ENCODE results near the gene HEATR3.
"Not testable (repeated sequence)": the region's sequence is repeated elsewhere in the genome, so short reads cannot be mapped to it uniquely, and the experiment has no call there.

Gene HEATR3

GRCh38 chr16:50102051-50102746 lies 36.4 kb downstream of the HEATR3 start:
- no peak for DNase-seq

- no peak for DNase-seq
Measured at GRCh38 chr16:50103764-50104163, 38.0 kb downstream of the HEATR3 start.

GRCh38 chr16:50114357-50115129 lies 48.8 kb downstream of the HEATR3 start:
- DNase-seq = no peak

- no peak for DNase-seq
Measured at GRCh38 chr16:50120711-50121110, 54.9 kb downstream of the HEATR3 start.

GRCh38 chr16:50121278-50121677 lies 55.5 kb downstream of the HEATR3 start:
- no peak for DNase-seq

- DNase-seq = peak; percentile 9
Measured at GRCh38 chr16:50121721-50122445, 56.1 kb downstream of the HEATR3 start.

GRCh38 chr16:50123417-50123816 lies 57.6 kb downstream of the HEATR3 start:
- DNase-seq = no peak

- no peak for DNase-seq
Measured at GRCh38 chr16:50124769-50125168, 59.0 kb downstream of the HEATR3 start.

- DNase-seq = no peak
Measured at GRCh38 chr16:50126183-50126582, 60.4 kb downstream of the HEATR3 start.

GRCh38 chr16:50132571-50132970 lies 66.8 kb downstream of the HEATR3 start:
- not testable (repeated sequence) for DNase-seq

- DNase-seq = no peak
Measured at GRCh38 chr16:50133214-50133613, 67.4 kb downstream of the HEATR3 start.

- no peak for DNase-seq
Measured at GRCh38 chr16:50136399-50136798, 70.6 kb downstream of the HEATR3 start.

GRCh38 chr16:50137268-50137667 lies 71.5 kb downstream of the HEATR3 start:
- DNase-seq = no peak

GRCh38 chr16:50139580-50139979 lies 73.8 kb downstream of the HEATR3 start:
- no peak for DNase-seq

- no peak for DNase-seq
Measured at GRCh38 chr16:50144211-50144610, 78.4 kb downstream of the HEATR3 start.

- DNase-seq = no peak
Measured at GRCh38 chr16:50146479-50147435, 81.0 kb downstream of the HEATR3 start.

- no peak for DNase-seq
Measured at GRCh38 chr16:50151322-50151721, 85.6 kb downstream of the HEATR3 start.

- DNase-seq = no peak
Measured at GRCh38 chr16:50151756-50152155, 86.0 kb downstream of the HEATR3 start.

- no peak for DNase-seq
Measured at GRCh38 chr16:50152351-50152806, 86.6 kb downstream of the HEATR3 start.

GRCh38 chr16:50152807-50153595 lies 87.2 kb downstream of the HEATR3 start, which contains the start of gene TENT4B:
TENT4B (plus strand) TSS chr16:50153306; CDS start chr16:50153622, 316 bp downstream.
- DNase-seq = peak; percentile 81

Measured in effector CD8-positive, alpha-beta T cell (primary cell).